ENCODE measurements around the gene HES5.
"Not testable (repeated sequence)": the region's sequence is repeated elsewhere in the genome, so short reads cannot be mapped to it uniquely, and the experiment has no call there.

The HES5 gene

GRCh38 chr1:2570332-2570731, 40.3 kb upstream of the HES5 start:
- H3K4me3 ChIP-seq (ENCODE audit: low read depth, low read length) = no peak overlapping the region
- TF ChIP-seq CTCF (IDR thresholded peaks at IDR 0.05; ENCODE audit: borderline replicate concordance, insufficient read depth, low read depth, low read length) = no peak

- not testable (repeated sequence) for H3K4me3 ChIP-seq (ENCODE audit: low read depth, low read length)
These were observed 39.6 kb upstream of the HES5 start for GRCh38 chr1:2569703-2570102.

- H3K4me3 ChIP-seq (ENCODE audit: low read depth, low read length) = no peak overlapping the region
- no peak for TF ChIP-seq CTCF (IDR thresholded peaks at IDR 0.05; ENCODE audit: borderline replicate concordance, insufficient read depth, low read depth, low read length)
These were observed 39.0 kb upstream of the HES5 start for GRCh38 chr1:2569060-2569459.

GRCh38 chr1:2568187-2568816, 38.2 kb upstream of the HES5 start:
- not testable (repeated sequence) for H3K4me3 ChIP-seq (ENCODE audit: low read depth, low read length)

GRCh38 chr1:2567083-2567679, 37.1 kb upstream of the HES5 start:
- no peak for TF ChIP-seq CTCF (IDR thresholded peaks at IDR 0.05; ENCODE audit: borderline replicate concordance, insufficient read depth, low read depth, low read length)
- H3K4me3 ChIP-seq (ENCODE audit: low read depth, low read length) = no peak overlapping the region

- H3K4me3 ChIP-seq (ENCODE audit: low read depth, low read length) = no peak overlapping the region
- no peak for TF ChIP-seq CTCF (IDR thresholded peaks at IDR 0.05; ENCODE audit: borderline replicate concordance, insufficient read depth, low read depth, low read length)
These were observed 36.3 kb upstream of the HES5 start for GRCh38 chr1:2566101-2567045.

- no peak for TF ChIP-seq CTCF (IDR thresholded peaks at IDR 0.05; ENCODE audit: borderline replicate concordance, insufficient read depth, low read depth, low read length)
- no peak overlapping the region for H3K4me3 ChIP-seq (ENCODE audit: low read depth, low read length)
These were observed 34.8 kb upstream of the HES5 start for GRCh38 chr1:2564815-2565374.

All from GM12875 (cell line).